Measurements from ENCODE around the gene AFAP1.

DNA sequence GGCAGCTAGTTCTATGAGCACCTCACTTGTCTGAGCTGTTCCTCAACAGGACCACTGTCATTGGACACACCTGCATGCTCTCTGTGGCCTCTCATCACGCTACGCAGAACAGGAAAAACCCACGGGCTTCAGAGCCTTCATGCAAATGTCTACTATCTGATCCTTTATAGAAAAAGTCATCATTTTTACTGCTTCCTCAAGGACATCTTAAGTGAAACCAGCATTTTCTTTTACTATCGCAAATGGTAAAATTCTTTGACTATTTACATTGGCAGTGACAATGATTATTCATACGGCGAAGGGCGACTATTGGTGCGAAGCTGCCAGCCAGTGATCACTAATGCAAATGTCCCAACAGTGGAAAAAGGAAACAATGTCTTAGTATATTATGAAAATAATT, 147.0 kb downstream of the AFAP1 start:
- TF ChIP-seq POLR2A (IDR thresholded peaks at IDR 0.05): no peak
- TF ChIP-seq, protein P1, sequence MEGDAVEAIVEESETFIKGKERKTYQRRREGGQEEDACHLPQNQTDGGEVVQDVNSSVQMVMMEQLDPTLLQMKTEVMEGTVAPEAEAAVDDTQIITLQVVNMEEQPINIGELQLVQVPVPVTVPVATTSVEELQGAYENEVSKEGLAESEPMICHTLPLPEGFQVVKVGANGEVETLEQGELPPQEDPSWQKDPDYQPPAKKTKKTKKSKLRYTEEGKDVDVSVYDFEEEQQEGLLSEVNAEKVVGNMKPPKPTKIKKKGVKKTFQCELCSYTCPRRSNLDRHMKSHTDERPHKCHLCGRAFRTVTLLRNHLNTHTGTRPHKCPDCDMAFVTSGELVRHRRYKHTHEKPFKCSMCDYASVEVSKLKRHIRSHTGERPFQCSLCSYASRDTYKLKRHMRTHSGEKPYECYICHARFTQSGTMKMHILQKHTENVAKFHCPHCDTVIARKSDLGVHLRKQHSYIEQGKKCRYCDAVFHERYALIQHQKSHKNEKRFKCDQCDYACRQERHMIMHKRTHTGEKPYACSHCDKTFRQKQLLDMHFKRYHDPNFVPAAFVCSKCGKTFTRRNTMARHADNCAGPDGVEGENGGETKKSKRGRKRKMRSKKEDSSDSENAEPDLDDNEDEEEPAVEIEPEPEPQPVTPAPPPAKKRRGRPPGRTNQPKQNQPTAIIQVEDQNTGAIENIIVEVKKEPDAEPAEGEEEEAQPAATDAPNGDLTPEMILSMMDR (IDR thresholded peaks at IDR 0.05): no peak

Data from Peyer's patch (tissue), 4 donors.